Esophagus muscularis mucosa (tissue), 4 donors: ENCODE measurements around the gene FRMD1. TPM values are rescaled to one million over a fixed set of nuclear protein-coding genes. Genes with fewer than 3 reads are reported as not detected.

ENCODE experiments used
- DNase-seq: peaks from one replicate; pipeline ENCODE4 v3.0.0-alpha.2; 2017; ENCODE audit errors: extremely low spot score
- H3K27ac ChIP-seq, 4 donors: fragments of 200-600 bp; sonication (generic); replicated peaks in 1 of 4; 1 replicate in 3 of 4; 2 replicates in 1 of 4; pipeline ENCODE4 v1.5.1; 2016 to 2019; ENCODE audit warnings: mild to moderate bottlenecking in 1 of 4
- H3K27me3 ChIP-seq, 4 donors: fragments of 200-600 bp; sonication (generic); one replicate each; pipeline versions ENCODE4 v1.5.1 to v1.6.0; 2016 to 2019
- H3K36me3 ChIP-seq, 4 donors: fragments of 200-600 bp; sonication (generic); one replicate each; pipeline ENCODE4 v1.5.1; 2016 to 2019
- H3K4me1 ChIP-seq, 4 donors: fragments of 200-600 bp; sonication (generic); one replicate each; pipeline ENCODE4 v1.5.1; 2016 to 2019
- H3K4me3 ChIP-seq, 4 donors: fragments of 200-600 bp; sonication (generic); 1 replicate in 2 of 4; 2 replicates in 2 of 4; pipeline ENCODE4 v1.5.1; 2016 to 2019; ENCODE audit warnings: mild to moderate bottlenecking in 4 of 4, moderate library complexity in 1 of 4
- H3K9me3 ChIP-seq, 4 donors: fragments of 200-600 bp; sonication (generic); 1 replicate in 3 of 4; 2 replicates in 1 of 4; pipeline ENCODE4 v1.5.1; 2016 to 2019
- EP300 ChIP-seq: sonication (generic); formaldehyde crosslinking; IDR thresholded peaks from one replicate; pipeline ENCODE4 v1.6.1; 2017; ENCODE audit warnings: antibody characterized with exemption
- POLR2A ChIP-seq: fragments of 450-650 bp; IDR thresholded peaks from one replicate; pipeline ENCODE4 v1.6.1; 2017; ENCODE audit warnings: antibody characterized with exemption, moderate library complexity, mild to moderate bottlenecking, low read depth
- POLR2AphosphoS5 ChIP-seq, 2 donors: sonication (generic); formaldehyde crosslinking; IDR thresholded peaks; one replicate each; pipeline ENCODE4 v1.6.1; 2017; ENCODE audit warnings: antibody characterized with exemption in 2 of 2
- WGBS: methylation state at CpG from one replicate; pipeline ENCODE4 v1.1.5; 2018; 5-methylcytosine and 5-hydroxymethylcytosine counted together
- intact Hi-C: fragments of 100-400 bp; cut with DNase I; formaldehyde crosslinking; loops from one replicate; pipeline ENCODE4 v1.15.1; 2023
- total RNA-seq, 4 donors: library from RNA; depleted of rRNA; stranded (reverse); fragments of >200 nt; gene quantifications; one replicate each; pipeline versions ENCODE4 v1.1.0 to v1.2.1, GENCODE V29; 2016
- TF ChIP-seq, protein P1 (sequence below), 3 experiments: fragments of 200-600 bp in 2 of 3; fragments of 450-650 bp in 1 of 3; sonication (generic) in 2 of 3; IDR thresholded peaks; one replicate each; pipeline ENCODE4 v1.5.1; 2017 to 2019; ENCODE audit warnings: antibody characterized with exemption in 3 of 3, mild to moderate bottlenecking in 2 of 3, moderate library complexity in 1 of 3

The FRMD1 gene
- total RNA-seq, 4 donors from 2014 or later, result 0.17 TPM; not detected in 3

DNA sequence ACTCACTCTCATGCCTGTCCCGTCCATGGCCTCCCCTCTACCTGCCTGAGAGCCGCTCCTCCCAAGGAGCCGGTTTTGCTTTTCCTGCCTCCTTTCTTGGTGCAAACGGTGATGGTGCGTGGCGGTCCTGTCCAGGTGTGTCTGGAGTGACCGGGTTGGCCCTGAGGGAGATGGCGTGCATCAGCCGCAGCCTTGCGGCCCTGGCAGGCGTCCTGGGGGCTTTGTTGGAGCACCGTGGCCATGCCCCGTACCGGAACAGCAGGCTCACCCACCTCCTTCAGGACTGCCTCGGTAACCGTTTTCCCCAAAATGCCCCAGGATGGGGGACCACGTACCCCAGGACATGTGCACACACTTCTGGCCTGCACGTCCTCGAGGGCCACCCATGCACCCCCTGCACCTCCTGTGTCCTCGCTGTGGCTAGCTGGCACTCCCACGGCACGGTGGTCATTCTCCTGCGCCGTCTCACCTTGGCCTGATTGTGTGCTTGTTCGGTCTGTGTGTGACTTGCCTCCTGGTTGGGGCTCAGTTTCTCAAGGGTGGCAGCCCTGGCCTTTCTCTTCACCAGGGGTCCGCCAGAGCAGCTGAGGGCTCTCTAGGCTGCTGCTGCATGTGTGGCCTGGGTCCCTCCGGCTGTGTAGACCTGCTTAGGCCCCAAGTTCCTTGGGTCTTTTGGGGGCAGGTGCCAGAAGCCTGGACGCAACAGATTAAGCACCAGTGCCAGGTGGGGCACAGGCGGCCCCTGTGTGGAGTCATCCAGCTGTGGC lies 36.4 kb downstream of the FRMD1 start:
- Histone ChIP-seq H3K36me3 (no peaks in the 10 kb centered on the region), H3K4me3 (no peak overlapping the region), H3K4me1 (peaks cover 8 to 13% (median 11%) of the 10 kb centered on the region in 4 donors), H3K27me3 (no peaks in the 10 kb centered on the region), H3K27ac (no peak overlapping the region), H3K9me3 (peaks cover 0 to 21% (median 5%) of the 10 kb centered on the region in 4 donors)
- TF ChIP-seq, protein P1, sequence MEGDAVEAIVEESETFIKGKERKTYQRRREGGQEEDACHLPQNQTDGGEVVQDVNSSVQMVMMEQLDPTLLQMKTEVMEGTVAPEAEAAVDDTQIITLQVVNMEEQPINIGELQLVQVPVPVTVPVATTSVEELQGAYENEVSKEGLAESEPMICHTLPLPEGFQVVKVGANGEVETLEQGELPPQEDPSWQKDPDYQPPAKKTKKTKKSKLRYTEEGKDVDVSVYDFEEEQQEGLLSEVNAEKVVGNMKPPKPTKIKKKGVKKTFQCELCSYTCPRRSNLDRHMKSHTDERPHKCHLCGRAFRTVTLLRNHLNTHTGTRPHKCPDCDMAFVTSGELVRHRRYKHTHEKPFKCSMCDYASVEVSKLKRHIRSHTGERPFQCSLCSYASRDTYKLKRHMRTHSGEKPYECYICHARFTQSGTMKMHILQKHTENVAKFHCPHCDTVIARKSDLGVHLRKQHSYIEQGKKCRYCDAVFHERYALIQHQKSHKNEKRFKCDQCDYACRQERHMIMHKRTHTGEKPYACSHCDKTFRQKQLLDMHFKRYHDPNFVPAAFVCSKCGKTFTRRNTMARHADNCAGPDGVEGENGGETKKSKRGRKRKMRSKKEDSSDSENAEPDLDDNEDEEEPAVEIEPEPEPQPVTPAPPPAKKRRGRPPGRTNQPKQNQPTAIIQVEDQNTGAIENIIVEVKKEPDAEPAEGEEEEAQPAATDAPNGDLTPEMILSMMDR (IDR thresholded peaks at IDR 0.05), result no peak
- TF ChIP-seq EP300, result no peak
- no peak for TF ChIP-seq POLR2A
- no peak for TF ChIP-seq POLR2AphosphoS5 (IDR thresholded peaks at IDR 0.05)
- intact Hi-C loops, result no loop called here
- no peak for DNase-seq
- 93% methylated on average over 29 of the region's 29 CpGs for WGBS

DNA sequence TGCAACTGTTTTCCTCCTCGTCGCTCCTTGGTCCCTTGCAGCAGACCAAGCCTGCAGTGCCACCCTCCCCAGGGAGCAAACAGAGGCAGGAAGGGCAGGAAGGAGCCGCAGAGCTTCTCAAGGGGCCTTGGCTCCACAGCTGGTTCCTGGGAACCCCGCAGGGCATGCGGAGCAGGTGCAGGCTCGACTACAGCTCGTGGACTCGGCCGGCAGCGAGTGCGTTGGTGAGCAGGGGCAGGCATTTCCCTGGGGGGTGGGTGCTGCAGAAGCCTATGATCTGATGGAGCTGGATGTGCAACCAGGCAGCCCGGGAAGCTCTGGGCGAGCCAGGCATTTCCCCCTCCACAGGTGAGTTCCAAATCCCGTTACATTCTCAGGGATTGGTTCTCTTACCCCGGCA lies 37.1 kb downstream of the FRMD1 start:
- Histone ChIP-seq H3K36me3 (no peaks in the 10 kb centered on the region), H3K27ac (no peak overlapping the region), H3K4me1 (peaks cover 8 to 13% (median 11%) of the 10 kb centered on the region in 4 donors), H3K27me3 (no peaks in the 10 kb centered on the region), H3K9me3 (peaks cover 0 to 21% (median 5%) of the 10 kb centered on the region in 4 donors), H3K4me3 (no peak overlapping the region)
- 90% methylated on average over 4 of the region's 15 CpGs for WGBS
- intact Hi-C loops, result no loop called here
- DNase-seq, result no peak
- TF ChIP-seq POLR2A (no peak), POLR2AphosphoS5 (IDR thresholded peaks at IDR 0.05) (no peak), EP300 (no peak)
- TF ChIP-seq, protein P1 (IDR thresholded peaks at IDR 0.05), result no peak

DNA sequence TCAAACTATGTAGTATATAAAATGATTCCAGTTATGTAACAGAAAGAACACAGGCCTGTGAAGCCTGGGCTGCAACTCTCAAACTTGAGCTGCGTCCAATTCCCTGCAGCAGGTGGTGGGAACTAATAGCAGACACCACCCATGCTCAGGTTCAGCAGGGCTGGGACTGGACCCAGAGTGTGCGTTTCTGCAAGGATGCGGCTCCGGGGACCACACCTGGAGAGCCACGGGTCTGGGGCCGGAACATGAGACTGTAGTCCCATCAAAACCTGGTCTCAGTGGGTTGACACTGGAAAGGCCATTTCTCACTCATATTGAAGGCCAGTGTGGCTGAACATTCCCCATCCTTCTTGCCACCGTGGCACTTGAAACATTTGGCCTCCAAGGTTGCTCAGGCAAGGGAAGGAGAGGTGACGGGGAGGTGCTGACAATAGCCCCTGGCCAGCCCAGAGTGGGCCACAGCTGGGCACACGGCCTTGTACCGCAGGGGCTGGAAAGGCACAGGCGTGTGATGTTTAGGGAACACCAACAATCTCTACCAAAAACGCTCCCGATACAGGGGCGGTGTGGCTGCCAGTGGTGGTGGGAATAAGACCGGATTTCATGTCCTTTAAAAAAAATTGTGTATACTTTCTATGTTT lies 38.0 kb downstream of the FRMD1 start:
- no peak overlapping the region for H3K27ac ChIP-seq
- peaks cover 9 to 18% (median 12%) of the 10 kb centered on the region in 4 donors for H3K4me1 ChIP-seq
- intact Hi-C loops, result no loop called here
- peaks cover 0 to 21% (median 5%) of the 10 kb centered on the region in 4 donors for H3K9me3 ChIP-seq
- no peak overlapping the region for H3K4me3 ChIP-seq
- H3K27me3 ChIP-seq, result no peaks in the 10 kb centered on the region
- DNase-seq, result no peak
- H3K36me3 ChIP-seq, result no peaks in the 10 kb centered on the region
- no peak for TF ChIP-seq POLR2AphosphoS5 (IDR thresholded peaks at IDR 0.05)
- no peak for TF ChIP-seq POLR2A
- no peak for TF ChIP-seq EP300
- TF ChIP-seq, protein P1 (IDR thresholded peaks at IDR 0.05), result no peak
- WGBS, result 88% methylated on average over 15 of the region's 15 CpGs

DNA sequence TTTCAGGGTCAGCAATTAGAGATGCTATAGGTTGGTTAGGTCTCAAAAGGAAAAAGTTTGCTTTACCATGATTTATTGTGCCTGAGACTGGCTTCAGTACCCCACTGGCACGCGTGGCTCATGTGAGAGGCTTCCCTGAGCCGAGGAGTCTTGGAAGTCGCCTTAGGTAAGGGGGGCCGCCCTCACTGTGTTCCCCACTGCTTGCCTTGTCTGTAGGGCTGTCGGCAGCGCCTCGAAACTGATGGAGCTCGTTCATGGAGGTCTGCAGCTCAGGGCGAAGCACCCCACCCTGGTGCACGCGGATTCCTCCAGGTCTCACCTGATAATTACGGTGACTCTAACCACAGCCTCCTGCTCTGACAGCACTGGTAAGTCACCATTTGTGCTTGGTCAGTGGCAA lies 39.2 kb downstream of the FRMD1 start:
- Histone ChIP-seq H3K4me3 (no peak overlapping the region), H3K4me1 (peaks cover 10 to 19% (median 11%) of the 10 kb centered on the region in 4 donors), H3K27ac (no peak overlapping the region), H3K9me3 (peaks cover 0 to 21% (median 5%) of the 10 kb centered on the region in 4 donors), H3K27me3 (no peaks in the 10 kb centered on the region), H3K36me3 (no peaks in the 10 kb centered on the region)
- TF ChIP-seq EP300 (no peak), POLR2A (no peak), POLR2AphosphoS5 (IDR thresholded peaks at IDR 0.05) (no peak)
- TF ChIP-seq, protein P1 (IDR thresholded peaks at IDR 0.05), result no peak
- DNase-seq, result no peak
- WGBS, result 86% methylated on average over 13 of the region's 13 CpGs
- intact Hi-C loops, result no loop called here
